Measurements from ENCODE around the gene HINT3.

DNA sequence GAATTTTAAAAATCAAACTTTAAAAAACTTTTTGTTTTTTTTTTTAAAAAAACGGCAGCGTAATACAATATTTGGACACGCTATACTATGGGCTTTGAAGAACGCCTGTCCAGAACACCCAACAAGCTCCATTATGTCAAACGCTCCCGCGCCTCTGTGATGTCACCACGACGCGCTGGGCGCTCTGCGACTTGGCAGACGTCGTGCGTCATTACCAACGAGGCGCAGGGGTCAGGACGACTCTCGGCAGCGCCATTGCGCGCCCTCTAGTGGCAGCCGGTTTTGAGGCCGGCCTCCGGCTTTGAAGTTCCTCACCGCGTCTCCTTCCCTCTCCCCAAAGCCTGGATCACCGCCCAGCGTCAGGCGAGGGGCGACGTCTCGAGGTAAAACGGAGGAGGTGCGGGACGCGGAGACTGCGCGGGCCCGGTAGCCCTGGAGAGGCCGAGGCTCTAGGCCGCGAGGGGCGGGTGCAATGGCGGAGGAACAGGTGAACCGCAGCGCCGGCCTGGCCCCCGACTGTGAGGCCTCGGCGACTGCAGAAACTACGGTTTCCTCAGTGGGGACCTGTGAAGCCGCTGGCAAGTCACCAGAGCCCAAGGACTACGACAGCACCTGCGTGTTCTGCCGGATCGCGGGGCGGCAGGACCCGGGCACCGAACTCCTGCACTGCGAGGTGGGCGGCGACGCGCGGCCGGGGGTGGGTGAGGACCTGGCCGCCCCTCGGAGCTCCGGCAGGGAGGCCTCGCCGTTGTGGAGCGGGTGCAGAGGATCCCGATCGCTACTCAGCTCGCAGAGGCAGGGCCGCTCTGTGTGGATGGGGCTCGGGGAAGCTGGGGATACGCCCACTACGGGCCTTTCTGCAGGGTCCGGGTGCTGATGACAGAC, at the start of gene HINT3:
- TF ChIP-seq CTCF (IDR thresholded peaks at IDR 0.05) = peak; percentile 98 to 99 (median 99)
- peak; percentile 48 for TF ChIP-seq POLR2A (IDR thresholded peaks at IDR 0.05)
